SK-N-SH treated with all-trans-retinoic acid at 6 μM for 48 hours (cell line): ENCODE measurements around the gene ATXN7.

Experiments
- ATAC-seq: fragments of 200-7000 bp; cut with Tn5 transposase; 3 replicates; pipeline ENCODE4 v1.9.1; 2020; ENCODE audit warnings: mild to moderate bottlenecking, moderate library complexity
- ARNTL ChIP-seq: fragments of 450-650 bp; formaldehyde crosslinking; IDR thresholded peaks from 2 replicates; pipeline ENCODE4 v1.5.0; 2020; ENCODE audit warnings: low read depth, mild to moderate bottlenecking, moderate library complexity, borderline replicate concordance
- BACH2 ChIP-seq: fragments of 250-450 bp; sonication (Bioruptor Pico); IDR thresholded peaks from 2 replicates; pipeline ENCODE4 v1.9.0; 2021; ENCODE audit warnings: mild to moderate bottlenecking, borderline replicate concordance
- CREB5 ChIP-seq: fragments of 250-450 bp; sonication (Bioruptor Pico); IDR thresholded peaks from 2 replicates; pipeline ENCODE4 v1.5.1; 2020; ENCODE audit warnings: low read depth, mild to moderate bottlenecking, moderate library complexity
- CSDC2 ChIP-seq: fragments of 250-450 bp; sonication (Bioruptor Pico); IDR thresholded peaks from 2 replicates; pipeline ENCODE4 v1.5.0; 2020; ENCODE audit warnings: mild to moderate bottlenecking, moderate library complexity
- CSRNP3 ChIP-seq: fragments of 250-450 bp; sonication (Bioruptor Pico); IDR thresholded peaks from 2 replicates; pipeline ENCODE4 v1.5.1; 2021; ENCODE audit warnings: mild to moderate bottlenecking, moderate library complexity
- ESRRG ChIP-seq: fragments of 250-450 bp; sonication (Bioruptor Pico); IDR thresholded peaks from 2 replicates; pipeline ENCODE4 v1.6.1; 2021; ENCODE audit warnings: mild to moderate bottlenecking
- GLIS3 ChIP-seq: fragments of 250-450 bp; sonication (Bioruptor Pico); IDR thresholded peaks from 2 replicates; pipeline ENCODE4 v1.5.0; 2020; ENCODE audit warnings: mild to moderate bottlenecking, moderate library complexity
- ISL1 ChIP-seq: fragments of 250-450 bp; sonication (Bioruptor Pico); IDR thresholded peaks from 2 replicates; pipeline ENCODE4 v2.1.2; 2022; ENCODE audit warnings: mild to moderate bottlenecking, moderate library complexity
- OSR1 ChIP-seq: fragments of 250-450 bp; sonication (Bioruptor Pico); IDR thresholded peaks from 2 replicates; pipeline ENCODE4 v1.8.0; 2022; ENCODE audit warnings: moderate library complexity, mild to moderate bottlenecking, inconsistent platforms
- PATZ1 ChIP-seq: fragments of 250-450 bp; sonication (Bioruptor Pico); IDR thresholded peaks from 2 replicates; pipeline ENCODE4 v1.8.0; 2020; ENCODE audit warnings: mild to moderate bottlenecking, moderate library complexity, borderline replicate concordance
- POU6F1 ChIP-seq: fragments of 250-450 bp; sonication (Bioruptor Pico); IDR thresholded peaks from 2 replicates; pipeline ENCODE4 v1.8.0; 2021; ENCODE audit warnings: low read depth, mild to moderate bottlenecking, moderate library complexity, borderline replicate concordance
- PPARA ChIP-seq: fragments of 250-450 bp; sonication (Bioruptor Pico); IDR thresholded peaks from 2 replicates; pipeline ENCODE4 v1.5.0; 2020; ENCODE audit warnings: mild to moderate bottlenecking, borderline replicate concordance
- RARB ChIP-seq: fragments of 250-450 bp; sonication (Bioruptor Pico); IDR thresholded peaks from 2 replicates; pipeline ENCODE4 v1.8.0; 2021; ENCODE audit warnings: mild to moderate bottlenecking, moderate library complexity
- SNAI2 ChIP-seq: fragments of 250-450 bp; sonication (Bioruptor Pico); IDR thresholded peaks from 2 replicates; pipeline ENCODE4 v1.5.0; 2020; ENCODE audit warnings: mild to moderate bottlenecking, moderate library complexity
- TCF4 ChIP-seq: fragments of 250-450 bp; sonication (Bioruptor Pico); IDR thresholded peaks from 2 replicates; pipeline ENCODE4 v1.8.0; 2021; ENCODE audit warnings: mild to moderate bottlenecking, moderate library complexity, borderline replicate concordance
- TOX ChIP-seq: fragments of 250-450 bp; sonication (Bioruptor Pico); IDR thresholded peaks from 2 replicates; pipeline ENCODE4 v1.8.0; 2021; ENCODE audit warnings: mild to moderate bottlenecking, moderate library complexity, borderline replicate concordance
- TSHZ2 ChIP-seq: fragments of 250-450 bp; sonication (Bioruptor Pico); IDR thresholded peaks from 2 replicates; pipeline ENCODE4 v1.5.0; 2020; ENCODE audit warnings: mild to moderate bottlenecking, moderate library complexity
- ZC3H10 ChIP-seq: fragments of 250-450 bp; sonication (Bioruptor Pico); IDR thresholded peaks from 2 replicates; pipeline ENCODE4 v1.5.1; 2021; ENCODE audit warnings: mild to moderate bottlenecking, moderate library complexity
- ZFP3 ChIP-seq: fragments of 250-450 bp; sonication (Bioruptor Pico); IDR thresholded peaks from 2 replicates; pipeline ENCODE4 v1.5.0; 2020; ENCODE audit warnings: mild to moderate bottlenecking, moderate library complexity
- ZNF565 ChIP-seq: fragments of 450-650 bp; formaldehyde crosslinking; conservative IDR thresholded peaks from 2 replicates; pipeline ENCODE4 v1.5.0; 2020; ENCODE audit warnings: low read depth, mild to moderate bottlenecking, moderate library complexity
- ZNF70 ChIP-seq: fragments of 450-650 bp; formaldehyde crosslinking; IDR thresholded peaks from 2 replicates; pipeline ENCODE4 v1.5.0; 2020; ENCODE audit warnings: mild to moderate bottlenecking, moderate library complexity

ATXN7 gene

GRCh38 chr3:63909431-63909830 is 45.8 kb downstream of the ATXN7 start:
- ATAC-seq = no peak
- TF ChIP-seq PATZ1 (CRISPR knock-in tag) (no peak), ZNF70 (CRISPR knock-in tag) (no peak), GLIS3 (no peak), ZFP3 (CRISPR knock-in tag) (no peak), TOX (CRISPR knock-in tag) (no peak), RARB (no peak), ISL1 (CRISPR knock-in tag) (no peak), CSRNP3 (CRISPR knock-in tag) (no peak), PPARA (CRISPR knock-in tag) (no peak), ZC3H10 (CRISPR knock-in tag) (no peak), OSR1 (CRISPR knock-in tag) (no peak), CSDC2 (CRISPR knock-in tag) (no peak), ARNTL (CRISPR knock-in tag) (no peak), BACH2 (CRISPR knock-in tag) (no peak)

- no peak for ATAC-seq
- no peak for TF ChIP-seq BACH2 (CRISPR knock-in tag)
- TF ChIP-seq ZNF70 (CRISPR knock-in tag) = no peak
- no peak for TF ChIP-seq ZNF565 (CRISPR knock-in tag)
- TF ChIP-seq TCF4 (CRISPR knock-in tag) = no peak
- TF ChIP-seq ESRRG (CRISPR knock-in tag) = no peak
- no peak for TF ChIP-seq CREB5
- TF ChIP-seq ZFP3 (CRISPR knock-in tag) = no peak
- no peak for TF ChIP-seq ZC3H10 (CRISPR knock-in tag)
- TF ChIP-seq CSDC2 (CRISPR knock-in tag) = no peak
- no peak for TF ChIP-seq PATZ1 (CRISPR knock-in tag)
- TF ChIP-seq ARNTL (CRISPR knock-in tag) = no peak
- TF ChIP-seq POU6F1 (CRISPR knock-in tag) = no peak
- TF ChIP-seq OSR1 (CRISPR knock-in tag) = no peak
- TF ChIP-seq RARB = no peak
- no peak for TF ChIP-seq TOX (CRISPR knock-in tag)
- no peak for TF ChIP-seq CSRNP3 (CRISPR knock-in tag)
- no peak for TF ChIP-seq TSHZ2 (CRISPR knock-in tag)
- TF ChIP-seq SNAI2 (CRISPR knock-in tag) = no peak
Observed at GRCh38 chr3:63910001-63910400, 46.3 kb downstream of the ATXN7 start.
